ENCODE data around the gene WDR70. TPM values are rescaled to one million over a fixed set of nuclear protein-coding genes. Genes with fewer than 3 reads are reported as not detected.

Gene WDR70
- total RNA-seq, 1 experiment from 2014 or later: 35.0 TPM

GRCh38 chr5:37606148-37606547 is 227.0 kb downstream of the WDR70 start:
- no peaks in the 10 kb centered on the region for H3K27me3 Mint-ChIP-seq (ENCODE audit: low read depth)
- no peak overlapping the region for H3K27ac Mint-ChIP-seq
- POLR2A ChIA-PET: no interaction called here
- H3K36me3 Mint-ChIP-seq: peaks cover 6% of the 10 kb centered on the region
- peaks cover 6% of the 10 kb centered on the region for H3K9me3 Mint-ChIP-seq
- H3K4me1 Mint-ChIP-seq: no peaks in the 10 kb centered on the region
- DNase-seq (ENCODE audit: low spot score): no peak
- CTCF ChIA-PET: no interaction called here
- TF ChIP-seq, protein P1, sequence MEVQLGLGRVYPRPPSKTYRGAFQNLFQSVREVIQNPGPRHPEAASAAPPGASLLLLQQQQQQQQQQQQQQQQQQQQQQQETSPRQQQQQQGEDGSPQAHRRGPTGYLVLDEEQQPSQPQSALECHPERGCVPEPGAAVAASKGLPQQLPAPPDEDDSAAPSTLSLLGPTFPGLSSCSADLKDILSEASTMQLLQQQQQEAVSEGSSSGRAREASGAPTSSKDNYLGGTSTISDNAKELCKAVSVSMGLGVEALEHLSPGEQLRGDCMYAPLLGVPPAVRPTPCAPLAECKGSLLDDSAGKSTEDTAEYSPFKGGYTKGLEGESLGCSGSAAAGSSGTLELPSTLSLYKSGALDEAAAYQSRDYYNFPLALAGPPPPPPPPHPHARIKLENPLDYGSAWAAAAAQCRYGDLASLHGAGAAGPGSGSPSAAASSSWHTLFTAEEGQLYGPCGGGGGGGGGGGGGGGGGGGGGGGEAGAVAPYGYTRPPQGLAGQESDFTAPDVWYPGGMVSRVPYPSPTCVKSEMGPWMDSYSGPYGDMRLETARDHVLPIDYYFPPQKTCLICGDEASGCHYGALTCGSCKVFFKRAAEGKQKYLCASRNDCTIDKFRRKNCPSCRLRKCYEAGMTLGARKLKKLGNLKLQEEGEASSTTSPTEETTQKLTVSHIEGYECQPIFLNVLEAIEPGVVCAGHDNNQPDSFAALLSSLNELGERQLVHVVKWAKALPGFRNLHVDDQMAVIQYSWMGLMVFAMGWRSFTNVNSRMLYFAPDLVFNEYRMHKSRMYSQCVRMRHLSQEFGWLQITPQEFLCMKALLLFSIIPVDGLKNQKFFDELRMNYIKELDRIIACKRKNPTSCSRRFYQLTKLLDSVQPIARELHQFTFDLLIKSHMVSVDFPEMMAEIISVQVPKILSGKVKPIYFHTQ (CRISPR knock-in tag; IDR thresholded peaks at IDR 0.05): no peak
- TF ChIP-seq USF2 (CRISPR knock-in tag; IDR thresholded peaks at IDR 0.05) (no peak), GABPB1 (CRISPR knock-in tag; IDR thresholded peaks at IDR 0.05) (no peak), ZNF396 (CRISPR knock-in tag; IDR thresholded peaks at IDR 0.05; ENCODE audit: borderline replicate concordance) (no peak), TEAD1 (CRISPR knock-in tag; IDR thresholded peaks at IDR 0.05) (no peak)
- TF ChIP-seq, protein P2, sequence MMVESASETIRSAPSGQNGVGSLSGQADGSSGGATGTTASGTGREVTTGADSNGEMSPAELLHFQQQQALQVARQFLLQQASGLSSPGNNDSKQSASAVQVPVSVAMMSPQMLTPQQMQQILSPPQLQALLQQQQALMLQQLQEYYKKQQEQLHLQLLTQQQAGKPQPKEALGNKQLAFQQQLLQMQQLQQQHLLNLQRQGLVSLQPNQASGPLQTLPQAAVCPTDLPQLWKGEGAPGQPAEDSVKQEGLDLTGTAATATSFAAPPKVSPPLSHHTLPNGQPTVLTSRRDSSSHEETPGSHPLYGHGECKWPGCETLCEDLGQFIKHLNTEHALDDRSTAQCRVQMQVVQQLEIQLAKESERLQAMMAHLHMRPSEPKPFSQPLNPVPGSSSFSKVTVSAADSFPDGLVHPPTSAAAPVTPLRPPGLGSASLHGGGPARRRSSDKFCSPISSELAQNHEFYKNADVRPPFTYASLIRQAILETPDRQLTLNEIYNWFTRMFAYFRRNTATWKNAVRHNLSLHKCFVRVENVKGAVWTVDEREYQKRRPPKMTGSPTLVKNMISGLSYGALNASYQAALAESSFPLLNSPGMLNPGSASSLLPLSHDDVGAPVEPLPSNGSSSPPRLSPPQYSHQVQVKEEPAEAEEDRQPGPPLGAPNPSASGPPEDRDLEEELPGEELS (CRISPR knock-in tag; IDR thresholded peaks at IDR 0.05): no peak
- TF ChIP-seq, protein P3, sequence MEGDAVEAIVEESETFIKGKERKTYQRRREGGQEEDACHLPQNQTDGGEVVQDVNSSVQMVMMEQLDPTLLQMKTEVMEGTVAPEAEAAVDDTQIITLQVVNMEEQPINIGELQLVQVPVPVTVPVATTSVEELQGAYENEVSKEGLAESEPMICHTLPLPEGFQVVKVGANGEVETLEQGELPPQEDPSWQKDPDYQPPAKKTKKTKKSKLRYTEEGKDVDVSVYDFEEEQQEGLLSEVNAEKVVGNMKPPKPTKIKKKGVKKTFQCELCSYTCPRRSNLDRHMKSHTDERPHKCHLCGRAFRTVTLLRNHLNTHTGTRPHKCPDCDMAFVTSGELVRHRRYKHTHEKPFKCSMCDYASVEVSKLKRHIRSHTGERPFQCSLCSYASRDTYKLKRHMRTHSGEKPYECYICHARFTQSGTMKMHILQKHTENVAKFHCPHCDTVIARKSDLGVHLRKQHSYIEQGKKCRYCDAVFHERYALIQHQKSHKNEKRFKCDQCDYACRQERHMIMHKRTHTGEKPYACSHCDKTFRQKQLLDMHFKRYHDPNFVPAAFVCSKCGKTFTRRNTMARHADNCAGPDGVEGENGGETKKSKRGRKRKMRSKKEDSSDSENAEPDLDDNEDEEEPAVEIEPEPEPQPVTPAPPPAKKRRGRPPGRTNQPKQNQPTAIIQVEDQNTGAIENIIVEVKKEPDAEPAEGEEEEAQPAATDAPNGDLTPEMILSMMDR (IDR thresholded peaks at IDR 0.05): no peak
- TF ChIP-seq, protein P4, sequence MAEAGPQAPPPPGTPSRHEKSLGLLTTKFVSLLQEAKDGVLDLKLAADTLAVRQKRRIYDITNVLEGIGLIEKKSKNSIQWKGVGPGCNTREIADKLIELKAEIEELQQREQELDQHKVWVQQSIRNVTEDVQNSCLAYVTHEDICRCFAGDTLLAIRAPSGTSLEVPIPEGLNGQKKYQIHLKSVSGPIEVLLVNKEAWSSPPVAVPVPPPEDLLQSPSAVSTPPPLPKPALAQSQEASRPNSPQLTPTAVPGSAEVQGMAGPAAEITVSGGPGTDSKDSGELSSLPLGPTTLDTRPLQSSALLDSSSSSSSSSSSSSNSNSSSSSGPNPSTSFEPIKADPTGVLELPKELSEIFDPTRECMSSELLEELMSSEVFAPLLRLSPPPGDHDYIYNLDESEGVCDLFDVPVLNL (CRISPR knock-in tag; IDR thresholded peaks at IDR 0.05; ENCODE audit: borderline replicate concordance, low read depth): no peak
- TF ChIP-seq, protein P5, sequence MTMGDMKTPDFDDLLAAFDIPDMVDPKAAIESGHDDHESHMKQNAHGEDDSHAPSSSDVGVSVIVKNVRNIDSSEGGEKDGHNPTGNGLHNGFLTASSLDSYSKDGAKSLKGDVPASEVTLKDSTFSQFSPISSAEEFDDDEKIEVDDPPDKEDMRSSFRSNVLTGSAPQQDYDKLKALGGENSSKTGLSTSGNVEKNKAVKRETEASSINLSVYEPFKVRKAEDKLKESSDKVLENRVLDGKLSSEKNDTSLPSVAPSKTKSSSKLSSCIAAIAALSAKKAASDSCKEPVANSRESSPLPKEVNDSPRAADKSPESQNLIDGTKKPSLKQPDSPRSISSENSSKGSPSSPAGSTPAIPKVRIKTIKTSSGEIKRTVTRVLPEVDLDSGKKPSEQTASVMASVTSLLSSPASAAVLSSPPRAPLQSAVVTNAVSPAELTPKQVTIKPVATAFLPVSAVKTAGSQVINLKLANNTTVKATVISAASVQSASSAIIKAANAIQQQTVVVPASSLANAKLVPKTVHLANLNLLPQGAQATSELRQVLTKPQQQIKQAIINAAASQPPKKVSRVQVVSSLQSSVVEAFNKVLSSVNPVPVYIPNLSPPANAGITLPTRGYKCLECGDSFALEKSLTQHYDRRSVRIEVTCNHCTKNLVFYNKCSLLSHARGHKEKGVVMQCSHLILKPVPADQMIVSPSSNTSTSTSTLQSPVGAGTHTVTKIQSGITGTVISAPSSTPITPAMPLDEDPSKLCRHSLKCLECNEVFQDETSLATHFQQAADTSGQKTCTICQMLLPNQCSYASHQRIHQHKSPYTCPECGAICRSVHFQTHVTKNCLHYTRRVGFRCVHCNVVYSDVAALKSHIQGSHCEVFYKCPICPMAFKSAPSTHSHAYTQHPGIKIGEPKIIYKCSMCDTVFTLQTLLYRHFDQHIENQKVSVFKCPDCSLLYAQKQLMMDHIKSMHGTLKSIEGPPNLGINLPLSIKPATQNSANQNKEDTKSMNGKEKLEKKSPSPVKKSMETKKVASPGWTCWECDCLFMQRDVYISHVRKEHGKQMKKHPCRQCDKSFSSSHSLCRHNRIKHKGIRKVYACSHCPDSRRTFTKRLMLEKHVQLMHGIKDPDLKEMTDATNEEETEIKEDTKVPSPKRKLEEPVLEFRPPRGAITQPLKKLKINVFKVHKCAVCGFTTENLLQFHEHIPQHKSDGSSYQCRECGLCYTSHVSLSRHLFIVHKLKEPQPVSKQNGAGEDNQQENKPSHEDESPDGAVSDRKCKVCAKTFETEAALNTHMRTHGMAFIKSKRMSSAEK (CRISPR knock-in tag; IDR thresholded peaks at IDR 0.05; ENCODE audit: borderline replicate concordance): no peak
- ATAC-seq: no peak
- H3K4me3 Mint-ChIP-seq: no peak overlapping the region

GRCh38 chr5:37606632-37607248 is 227.6 kb downstream of the WDR70 start:
- ATAC-seq: no peak
- H3K27ac Mint-ChIP-seq: no peak overlapping the region
- no peak for DNase-seq (ENCODE audit: low spot score)
- H3K36me3 Mint-ChIP-seq: peaks cover under 1% of the 10 kb centered on the region; the same call in 1 of the 2 replicates
- no peaks in the 10 kb centered on the region for H3K27me3 Mint-ChIP-seq (ENCODE audit: low read depth)
- H3K4me3 Mint-ChIP-seq: no peak overlapping the region
- no peaks in the 10 kb centered on the region; the same call in 1 of the 2 replicates for H3K9me3 Mint-ChIP-seq
- TF ChIP-seq TP53 (CRISPR knock-in tag; IDR thresholded peaks at IDR 0.05) (no peak), ESRRA (CRISPR knock-in tag; IDR thresholded peaks at IDR 0.05; ENCODE audit: borderline replicate concordance) (no peak), ZNF219 (CRISPR knock-in tag; IDR thresholded peaks at IDR 0.05; ENCODE audit: borderline replicate concordance) (no peak), GTF2I (CRISPR knock-in tag; conservative IDR thresholded peaks at IDR 0.05) (no peak), MLX (CRISPR knock-in tag; IDR thresholded peaks at IDR 0.05) (no peak), ELF4 (CRISPR knock-in tag; IDR thresholded peaks at IDR 0.05; ENCODE audit: low read depth) (no peak), FOXP1 (CRISPR knock-in tag; IDR thresholded peaks at IDR 0.05; ENCODE audit: borderline replicate concordance) (no peak), JAZF1 (CRISPR knock-in tag; IDR thresholded peaks at IDR 0.05) (no peak)
- TF ChIP-seq, protein P2 (CRISPR knock-in tag; IDR thresholded peaks at IDR 0.05): no peak
- POLR2A ChIA-PET: no interaction called here
- no peaks in the 10 kb centered on the region for H3K4me1 Mint-ChIP-seq
- CTCF ChIA-PET: no interaction called here

All from WTC11 (cell line).